ENCODE measurements around the gene DAAM2.

- TF ChIP-seq POLR2AphosphoS5 (IDR thresholded peaks at IDR 0.05; ENCODE audit: low read depth, low read length) (no peak), POLR2A (IDR thresholded peaks at IDR 0.05; ENCODE audit: low read depth, low read length) (no peak), TAF1 (IDR thresholded peaks at IDR 0.05; ENCODE audit: low read depth, low read length) (no peak), PAX5 (IDR thresholded peaks at IDR 0.05; ENCODE audit: insufficient read depth, low read length, severe bottlenecking) (no peak), SPI1 (IDR thresholded peaks at IDR 0.05; ENCODE audit: low read depth, low read length) (no peak), POU2F2 (IDR thresholded peaks at IDR 0.05; ENCODE audit: low read depth, low read length) (no peak)
These were observed 156.1 kb downstream of the DAAM2 start for GRCh38 chr6:39948199-39948791.

Measured in GM12891 (cell line).